OCI-M2 (cell line): ENCODE data around the gene ZNF740.
"Not testable (repeated sequence)": the region's sequence is repeated elsewhere in the genome, so short reads cannot be mapped to it uniquely, and the experiment has no call there.

Source experiments
- DNase-seq: peaks from one replicate; lab custom pipeline; 2025; ENCODE audit not compliant: unreplicated experiment; lab: John Stamatoyannopoulos, UW

The ZNF740 gene, protein sequence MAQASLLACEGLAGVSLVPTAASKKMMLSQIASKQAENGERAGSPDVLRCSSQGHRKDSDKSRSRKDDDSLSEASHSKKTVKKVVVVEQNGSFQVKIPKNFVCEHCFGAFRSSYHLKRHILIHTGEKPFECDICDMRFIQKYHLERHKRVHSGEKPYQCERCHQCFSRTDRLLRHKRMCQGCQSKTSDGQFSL

GRCh38 chr12:53180220-53180930 lies at the start of gene ZNF740, which contains the start of gene CSAD:
TSS of gene ZNF740 (plus strand) at chr12:53180722. CDS start at chr12:53181984, 1,262 bp downstream.
TSS of gene CSAD (minus strand) at chr12:53180925. CDS start at chr12:53173470, 7,455 bp downstream.
- peak; percentile 36 for DNase-seq

GRCh38 chr12:53131844-53132243 lies 48.7 kb upstream of the ZNF740 start:
- DNase-seq: no peak

DNA sequence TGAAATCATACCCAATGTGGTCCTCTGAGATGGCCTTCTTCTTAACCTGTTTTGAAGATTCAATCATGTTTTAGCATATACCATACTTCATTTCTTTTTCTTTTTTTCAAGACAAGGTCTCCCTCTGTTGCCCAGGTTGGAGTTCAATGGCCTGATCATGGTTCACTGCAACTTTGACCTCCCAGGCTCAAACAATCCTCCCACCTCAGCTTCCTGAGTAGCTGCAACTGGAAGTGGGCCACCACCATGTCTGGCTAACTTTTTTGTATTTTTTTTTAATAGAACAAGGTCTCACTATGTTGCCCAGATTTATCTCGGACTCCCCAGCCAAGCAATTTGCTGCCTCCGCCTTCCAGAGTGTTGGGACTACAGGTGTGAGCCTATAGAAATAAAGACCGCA lies 46.8 kb upstream of the ZNF740 start:
- no peak for DNase-seq

DNA sequence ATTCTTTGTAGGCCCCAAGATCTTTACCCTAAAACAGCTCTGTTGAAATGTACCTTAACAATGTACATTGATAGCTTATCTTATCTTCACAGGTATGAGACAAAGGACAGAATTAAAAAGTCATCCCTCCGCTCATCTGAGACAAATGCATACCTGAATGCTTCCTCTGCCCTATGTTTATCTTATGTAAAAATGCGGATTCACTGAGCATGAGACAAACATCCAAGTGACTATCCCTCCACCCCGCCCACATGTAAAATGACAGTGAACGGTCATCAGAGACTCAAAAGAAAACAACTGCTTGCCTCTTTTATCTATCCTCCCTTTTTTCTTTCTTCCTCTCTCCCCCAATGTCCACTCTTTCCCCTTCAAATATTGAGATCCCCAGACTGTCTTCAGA lies 37.2 kb upstream of the ZNF740 start:
- DNase-seq: no peak

DNA sequence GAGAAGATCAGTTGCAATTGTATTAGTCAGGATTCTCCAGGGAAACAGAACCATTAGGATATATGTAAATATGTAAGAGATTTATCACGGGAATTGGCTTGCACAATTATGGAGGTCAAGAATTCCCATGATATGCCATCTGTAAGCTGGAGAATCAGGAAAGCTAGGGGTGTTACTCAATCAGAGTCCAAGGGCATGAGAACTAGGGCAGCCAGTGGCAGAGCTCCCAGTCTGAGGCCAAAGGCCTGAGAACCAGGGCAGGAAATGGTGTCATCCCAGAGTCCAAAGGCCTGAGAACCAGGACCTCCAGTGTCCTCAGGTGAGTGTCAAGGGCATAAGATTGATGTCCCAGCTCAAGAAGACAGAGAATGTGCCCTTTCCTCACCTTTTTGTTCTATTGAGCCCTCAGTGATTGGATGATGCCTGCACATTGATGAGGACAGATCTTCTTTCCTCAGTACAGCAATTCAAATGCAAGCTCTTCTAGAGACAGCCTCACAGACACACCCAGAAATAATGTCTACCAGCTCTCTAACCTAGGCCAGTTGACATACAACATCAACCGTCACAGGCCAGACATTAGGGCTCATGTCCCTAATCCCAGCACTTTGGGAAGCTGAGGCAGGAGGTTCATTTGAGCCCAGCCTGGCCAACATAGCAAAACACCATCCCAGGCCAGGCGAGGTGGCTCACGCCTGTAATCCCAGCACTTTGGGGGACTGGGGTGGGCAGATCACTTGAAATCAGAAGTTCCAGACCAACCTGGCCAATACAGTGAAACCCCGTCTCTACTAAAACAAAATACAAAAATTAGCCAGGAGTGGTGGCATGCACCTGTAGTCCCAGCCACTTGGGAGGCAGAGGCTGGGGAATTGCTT lies 34.9 kb upstream of the ZNF740 start:
- no peak for DNase-seq

DNA sequence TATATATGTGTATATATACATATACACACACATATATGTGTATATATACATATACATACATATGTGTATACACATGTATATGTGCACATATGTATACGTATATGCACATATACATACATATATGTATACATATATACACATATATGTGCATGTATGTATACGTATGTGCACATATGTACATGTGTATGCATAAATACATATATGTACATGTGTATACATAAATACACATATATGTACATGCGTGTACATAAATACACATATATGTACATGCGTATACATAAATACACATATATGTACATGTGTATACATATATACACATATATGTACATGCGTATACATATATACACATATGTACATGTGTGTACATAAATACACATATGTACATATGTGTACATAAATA lies 33.3 kb upstream of the ZNF740 start:
- no peak for DNase-seq

DNA sequence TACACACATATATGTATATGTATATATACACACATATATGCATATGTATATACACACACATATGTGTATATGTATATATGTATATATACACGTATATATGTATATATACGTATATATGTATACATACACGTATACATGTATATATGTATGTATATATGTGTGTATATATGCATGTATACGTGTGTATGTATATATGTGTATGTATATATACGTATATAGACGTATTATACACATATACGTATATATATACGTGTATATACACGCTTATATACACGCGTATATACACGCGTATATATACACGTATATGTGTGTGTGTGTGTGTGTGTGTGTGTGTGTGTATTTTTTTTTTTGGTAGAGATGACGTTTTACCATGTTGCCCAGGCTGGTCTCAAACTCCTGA lies 32.9 kb upstream of the ZNF740 start:
- no peak for DNase-seq

DNA sequence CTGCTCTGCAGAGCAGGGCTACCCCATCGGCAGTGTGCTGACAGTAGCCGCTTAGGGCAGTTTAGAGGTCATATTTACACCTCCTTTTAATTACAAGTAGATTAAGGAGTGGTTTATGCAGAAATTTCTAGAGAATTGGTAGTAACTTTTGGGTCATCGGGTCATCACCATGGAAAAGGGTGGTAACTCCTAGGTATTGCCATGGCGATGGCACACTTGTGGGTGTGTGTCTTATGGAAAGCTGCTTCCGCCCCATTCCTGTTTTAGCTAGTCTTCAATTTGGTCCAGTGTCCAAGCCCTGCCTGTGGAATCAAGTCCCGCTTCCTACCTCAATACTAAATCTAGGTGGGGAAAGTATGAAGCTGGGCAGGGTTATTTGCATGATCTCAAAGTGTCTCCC lies 29.5 kb upstream of the ZNF740 start:
- no peak for DNase-seq

DNA sequence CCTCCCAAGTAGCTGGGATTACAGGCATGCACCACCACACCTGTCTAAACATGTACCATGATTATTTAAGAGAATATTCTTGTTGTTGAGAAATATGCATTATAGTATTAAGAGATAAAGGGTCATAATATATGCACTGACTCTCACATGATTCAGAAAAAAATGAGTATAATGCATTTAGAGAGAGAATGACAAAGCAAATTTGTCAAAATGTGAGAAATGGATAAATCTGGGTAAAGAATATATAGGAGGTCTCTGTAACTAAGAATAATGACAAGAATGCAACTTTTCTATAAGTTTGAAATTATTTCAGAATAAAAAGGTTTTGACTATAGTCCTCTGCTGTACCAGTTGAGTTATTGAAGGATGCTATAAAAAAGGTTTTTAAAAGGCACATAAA lies 28.1 kb upstream of the ZNF740 start:
- DNase-seq: no peak

DNA sequence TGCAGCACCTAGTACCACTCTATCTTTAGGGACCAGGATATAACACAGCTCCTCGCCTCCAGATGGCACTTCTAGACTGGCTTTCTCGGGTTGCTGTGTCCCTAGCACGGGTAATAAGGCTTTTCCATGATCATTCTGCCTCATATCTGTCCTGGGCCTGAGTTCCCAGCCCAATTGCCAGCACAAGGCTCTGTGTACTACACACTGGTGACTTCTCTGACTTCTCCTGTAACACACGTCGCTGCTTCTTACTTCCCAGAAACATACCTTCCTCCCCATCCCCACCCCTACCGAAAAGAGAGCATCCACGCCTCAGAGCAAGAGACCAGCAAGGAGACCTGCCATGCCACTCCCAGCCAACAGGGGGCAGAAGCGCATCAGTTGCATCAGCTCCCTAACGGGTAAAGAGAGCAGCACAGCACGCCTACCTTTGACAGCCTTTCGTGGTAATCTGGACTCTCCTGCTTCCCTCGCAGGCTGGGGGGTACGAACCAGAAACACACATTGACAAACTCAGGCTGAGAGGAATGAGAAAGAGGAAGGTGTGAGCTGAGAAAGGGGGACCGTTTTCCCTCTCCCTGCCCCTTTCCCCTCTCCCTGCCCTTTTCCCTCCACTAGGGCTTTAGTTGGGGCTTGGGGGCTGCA lies 21.2 kb upstream of the ZNF740 start:
- peak; percentile 47 for DNase-seq

DNA sequence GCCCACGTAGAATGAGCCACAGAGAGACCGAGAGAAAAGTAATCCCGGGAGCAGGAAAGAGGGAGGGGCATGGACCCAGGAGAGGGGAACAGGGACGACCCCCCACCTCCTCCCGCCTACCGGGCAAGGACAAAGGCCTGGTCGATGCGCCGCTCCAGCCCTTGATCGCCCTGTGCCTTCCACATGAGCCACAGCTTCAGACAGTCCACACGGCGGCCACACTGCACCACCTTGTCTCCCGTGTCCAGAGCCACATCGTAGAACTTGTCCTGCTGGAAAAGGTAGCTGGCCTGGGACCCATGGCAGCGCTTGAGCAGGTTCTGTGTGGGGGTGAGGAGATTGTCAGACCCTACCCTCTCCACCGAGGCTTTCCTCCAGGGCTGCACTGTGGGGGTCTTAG lies 20.5 kb upstream of the ZNF740 start:
- DNase-seq: no peak

GRCh38 chr12:53160673-53161072 lies 19.8 kb upstream of the ZNF740 start:
- no peak for DNase-seq

DNA sequence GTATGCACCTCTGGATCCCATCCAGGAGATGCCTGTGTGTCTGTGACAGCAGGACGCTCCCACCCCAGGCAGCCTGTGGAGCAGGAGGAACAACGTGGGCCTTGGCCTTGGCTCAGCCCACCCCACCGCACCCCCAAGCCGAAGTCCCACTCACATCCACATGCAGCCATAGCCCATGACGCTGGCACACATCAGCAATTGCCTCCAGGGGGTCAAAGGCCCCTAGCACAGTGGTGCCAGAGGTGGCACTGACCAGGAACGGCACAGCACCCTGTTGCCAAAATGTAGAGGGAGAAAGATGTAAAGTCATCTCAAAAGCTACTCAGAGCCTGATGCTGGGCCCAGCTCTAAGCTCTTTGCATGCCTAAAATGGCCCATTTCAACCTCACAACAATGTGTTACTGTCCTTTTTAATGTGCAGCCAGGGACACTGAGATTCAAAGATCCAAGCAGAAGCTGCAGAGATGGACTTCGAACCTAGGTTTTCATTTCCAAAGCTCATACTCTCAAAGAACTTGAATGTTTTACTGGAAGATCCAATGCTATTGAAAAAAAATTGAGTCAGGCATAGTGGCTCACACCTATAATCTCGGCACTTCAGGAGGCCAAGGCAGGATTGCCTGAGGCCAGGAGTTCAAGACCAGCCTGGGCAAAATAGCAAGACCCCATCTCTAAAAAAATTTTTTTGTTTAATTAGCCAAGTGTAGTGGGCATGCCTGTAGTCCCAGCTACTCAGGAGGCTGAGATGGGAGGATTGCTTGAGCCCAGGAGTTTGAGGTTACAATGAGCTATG lies 19.2 kb upstream of the ZNF740 start:
- no peak for DNase-seq

GRCh38 chr12:53163008-53163407 lies 17.5 kb upstream of the ZNF740 start:
- DNase-seq: not testable (repeated sequence)

DNA sequence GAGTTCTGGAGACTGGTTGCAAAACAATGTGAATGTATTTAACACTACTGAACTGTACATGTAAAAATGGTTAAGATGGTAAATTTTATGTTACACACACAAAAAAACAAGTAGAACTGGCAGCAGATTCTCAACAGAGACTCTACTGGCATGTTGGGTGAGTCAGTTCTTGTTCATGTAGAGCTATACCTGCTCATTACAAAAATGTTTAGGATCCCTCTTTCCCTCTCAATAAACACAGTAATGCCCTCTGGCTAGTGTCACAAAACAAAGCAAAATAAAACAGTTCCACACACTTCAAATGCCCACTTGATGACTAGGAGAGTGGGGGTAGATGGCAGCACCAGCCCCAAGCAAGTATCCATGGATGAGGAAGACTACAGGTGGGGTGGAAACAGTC lies 13.7 kb upstream of the ZNF740 start:
- no peak for DNase-seq

- no peak for DNase-seq
Measured at GRCh38 chr12:53169644-53170043, 10.9 kb upstream of the ZNF740 start.

GRCh38 chr12:53170215-53170614 lies 10.3 kb upstream of the ZNF740 start:
- DNase-seq: no peak

- DNase-seq: no peak
Measured at GRCh38 chr12:53170876-53171724, 9.4 kb upstream of the ZNF740 start.

DNA sequence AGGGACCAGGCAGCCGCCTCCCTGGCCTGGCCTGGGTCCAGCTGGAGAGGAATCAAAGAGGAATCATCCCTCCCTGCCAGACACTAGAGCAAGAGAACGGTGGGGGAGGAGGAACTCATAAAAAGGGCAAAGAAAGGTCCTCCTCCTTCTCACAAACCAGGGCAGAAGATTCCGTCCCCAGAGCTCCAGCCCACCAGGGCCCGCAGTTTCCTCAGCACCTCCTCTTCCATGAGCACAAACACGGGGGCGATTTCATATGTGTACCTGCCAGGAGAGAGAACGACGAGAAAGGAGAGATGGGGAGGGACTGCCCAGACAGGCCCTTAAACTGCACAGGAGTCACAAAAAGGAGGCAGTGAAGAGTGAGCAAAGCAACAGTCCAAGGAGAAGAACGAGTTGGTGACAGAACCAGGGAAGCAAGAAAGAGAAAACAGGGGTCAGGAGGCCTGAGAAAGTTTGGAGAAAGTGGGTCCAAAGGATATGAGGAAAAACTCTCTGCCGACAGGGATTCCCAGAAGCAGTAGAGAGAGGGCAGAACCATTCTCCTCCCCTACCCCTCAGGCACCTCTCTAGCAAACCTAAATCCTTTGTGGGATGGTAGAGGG lies 8.7 kb upstream of the ZNF740 start:
- no peak for DNase-seq
